HL-60 (cell line): ENCODE data around the gene COL4A2.

Source experiments
- DNase-seq, 2 experiments: peaks; one replicate each; pipeline ENCODE4 v3.0.0-alpha.2; 2010 to 2020; ENCODE audit warnings: low read depth in 1 of 2, low spot score in 1 of 2
- H3K27ac ChIP-seq: fragments of 250-450 bp; sonication (Bioruptor Pico); replicated peaks from 2 replicates; pipeline ENCODE4 v1.5.1; 2020; ENCODE audit warnings: mild to moderate bottlenecking, moderate library complexity
- H3K27me3 ChIP-seq: fragments of 250-450 bp; sonication (Bioruptor Pico); 2 replicates; pipeline ENCODE4 v1.5.1; 2021; ENCODE audit warnings: mild to moderate bottlenecking, moderate library complexity; ENCODE audit not compliant: insufficient read depth, poor library complexity, severe bottlenecking
- H3K4me3 ChIP-seq: replicated peaks from 2 replicates; pipeline ENCODE4 v1.5.1; 2011; ENCODE audit warnings: mild to moderate bottlenecking, control low read depth, low read length; ENCODE audit not compliant: insufficient read depth
- GABPA ChIP-seq: IDR thresholded peaks from 2 replicates; pipeline ENCODE4 v1.6.1; 2012; ENCODE audit warnings: low read depth
- POLR2AphosphoS5 ChIP-seq: IDR thresholded peaks from 2 replicates; pipeline ENCODE4 v1.6.1; 2012; ENCODE audit warnings: low read depth
- SPI1 ChIP-seq: IDR thresholded peaks from 2 replicates; pipeline ENCODE4 v1.6.1; 2012; ENCODE audit warnings: low read depth, mild to moderate bottlenecking, borderline replicate concordance
- TF ChIP-seq, protein P1 (sequence below): IDR thresholded peaks from one replicate; pipeline ENCODE4 v1.5.1; 2011; ENCODE audit warnings: low read length, control low read depth, inconsistent platforms; ENCODE audit not compliant: insufficient read depth
- TF ChIP-seq, protein P2 (sequence below): IDR thresholded peaks from 2 replicates; pipeline ENCODE4 v1.6.1; 2012; ENCODE audit warnings: low read depth; ENCODE audit not compliant: insufficient replicate concordance

Gene COL4A2

DNA sequence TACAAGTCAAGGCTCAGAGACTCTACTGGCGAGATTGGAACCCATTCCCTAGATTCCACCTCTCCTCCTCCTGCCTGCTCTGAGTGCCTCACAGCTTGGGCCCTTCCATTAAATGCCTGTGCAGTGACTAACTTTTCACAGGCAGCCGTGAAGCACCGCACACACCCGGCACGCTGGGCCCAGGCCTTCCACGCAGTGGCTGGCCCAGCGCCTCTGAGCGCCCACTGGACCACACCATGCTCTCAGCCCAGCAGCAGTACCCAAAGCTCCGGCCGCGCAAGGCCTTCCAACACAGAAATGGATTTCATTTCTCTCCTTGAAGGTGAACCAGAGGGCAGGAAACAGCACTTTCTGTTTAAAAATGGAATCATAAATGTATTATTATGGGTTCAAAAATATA lies 228.4 kb downstream of the COL4A2 start:
- H3K27me3 ChIP-seq: no peaks in the 10 kb centered on the region
- DNase-seq: no peak

DNA sequence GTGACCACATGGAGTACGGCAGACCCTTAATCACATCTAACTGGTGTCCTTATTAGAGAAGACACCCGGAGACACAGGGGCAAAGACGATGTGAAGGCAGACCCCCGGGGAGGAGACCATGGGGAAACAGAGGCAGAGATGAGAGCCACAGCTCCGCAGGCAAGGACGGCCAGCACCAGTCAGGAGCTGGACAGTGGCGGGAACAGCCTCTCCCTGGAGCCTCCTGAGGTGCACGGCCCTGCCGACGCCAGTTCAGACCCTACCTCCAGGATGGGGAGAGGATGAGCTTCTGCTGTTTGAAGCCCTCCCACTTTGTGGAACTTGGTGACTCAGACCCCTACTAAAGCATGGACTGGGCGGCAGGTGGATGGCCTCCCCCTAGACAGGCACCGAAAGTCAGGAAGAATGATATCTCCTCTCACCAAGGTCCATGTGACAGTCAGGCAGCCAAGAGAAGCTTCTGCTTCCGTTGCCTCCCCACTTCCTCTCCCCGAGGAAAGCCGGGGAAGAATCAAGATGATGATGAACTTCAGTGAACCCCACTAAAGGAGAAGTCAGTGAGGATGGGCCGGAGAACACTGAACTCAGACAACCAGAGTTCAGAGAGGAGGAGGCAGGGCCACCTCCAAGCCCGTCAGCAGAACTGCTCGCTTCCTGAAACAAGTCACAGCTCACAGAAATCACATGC lies 229.1 kb downstream of the COL4A2 start:
- H3K27ac ChIP-seq: peak overlapping the region; percentile 61
- H3K4me3 ChIP-seq: no peak overlapping the region
- no peaks in the 10 kb centered on the region for H3K27me3 ChIP-seq
- TF ChIP-seq, protein P1, sequence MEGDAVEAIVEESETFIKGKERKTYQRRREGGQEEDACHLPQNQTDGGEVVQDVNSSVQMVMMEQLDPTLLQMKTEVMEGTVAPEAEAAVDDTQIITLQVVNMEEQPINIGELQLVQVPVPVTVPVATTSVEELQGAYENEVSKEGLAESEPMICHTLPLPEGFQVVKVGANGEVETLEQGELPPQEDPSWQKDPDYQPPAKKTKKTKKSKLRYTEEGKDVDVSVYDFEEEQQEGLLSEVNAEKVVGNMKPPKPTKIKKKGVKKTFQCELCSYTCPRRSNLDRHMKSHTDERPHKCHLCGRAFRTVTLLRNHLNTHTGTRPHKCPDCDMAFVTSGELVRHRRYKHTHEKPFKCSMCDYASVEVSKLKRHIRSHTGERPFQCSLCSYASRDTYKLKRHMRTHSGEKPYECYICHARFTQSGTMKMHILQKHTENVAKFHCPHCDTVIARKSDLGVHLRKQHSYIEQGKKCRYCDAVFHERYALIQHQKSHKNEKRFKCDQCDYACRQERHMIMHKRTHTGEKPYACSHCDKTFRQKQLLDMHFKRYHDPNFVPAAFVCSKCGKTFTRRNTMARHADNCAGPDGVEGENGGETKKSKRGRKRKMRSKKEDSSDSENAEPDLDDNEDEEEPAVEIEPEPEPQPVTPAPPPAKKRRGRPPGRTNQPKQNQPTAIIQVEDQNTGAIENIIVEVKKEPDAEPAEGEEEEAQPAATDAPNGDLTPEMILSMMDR: no peak
- TF ChIP-seq GABPA (peak; percentile 64), SPI1 (peak; percentile 99), POLR2AphosphoS5 (peak; percentile 79)
- TF ChIP-seq, protein P2, sequence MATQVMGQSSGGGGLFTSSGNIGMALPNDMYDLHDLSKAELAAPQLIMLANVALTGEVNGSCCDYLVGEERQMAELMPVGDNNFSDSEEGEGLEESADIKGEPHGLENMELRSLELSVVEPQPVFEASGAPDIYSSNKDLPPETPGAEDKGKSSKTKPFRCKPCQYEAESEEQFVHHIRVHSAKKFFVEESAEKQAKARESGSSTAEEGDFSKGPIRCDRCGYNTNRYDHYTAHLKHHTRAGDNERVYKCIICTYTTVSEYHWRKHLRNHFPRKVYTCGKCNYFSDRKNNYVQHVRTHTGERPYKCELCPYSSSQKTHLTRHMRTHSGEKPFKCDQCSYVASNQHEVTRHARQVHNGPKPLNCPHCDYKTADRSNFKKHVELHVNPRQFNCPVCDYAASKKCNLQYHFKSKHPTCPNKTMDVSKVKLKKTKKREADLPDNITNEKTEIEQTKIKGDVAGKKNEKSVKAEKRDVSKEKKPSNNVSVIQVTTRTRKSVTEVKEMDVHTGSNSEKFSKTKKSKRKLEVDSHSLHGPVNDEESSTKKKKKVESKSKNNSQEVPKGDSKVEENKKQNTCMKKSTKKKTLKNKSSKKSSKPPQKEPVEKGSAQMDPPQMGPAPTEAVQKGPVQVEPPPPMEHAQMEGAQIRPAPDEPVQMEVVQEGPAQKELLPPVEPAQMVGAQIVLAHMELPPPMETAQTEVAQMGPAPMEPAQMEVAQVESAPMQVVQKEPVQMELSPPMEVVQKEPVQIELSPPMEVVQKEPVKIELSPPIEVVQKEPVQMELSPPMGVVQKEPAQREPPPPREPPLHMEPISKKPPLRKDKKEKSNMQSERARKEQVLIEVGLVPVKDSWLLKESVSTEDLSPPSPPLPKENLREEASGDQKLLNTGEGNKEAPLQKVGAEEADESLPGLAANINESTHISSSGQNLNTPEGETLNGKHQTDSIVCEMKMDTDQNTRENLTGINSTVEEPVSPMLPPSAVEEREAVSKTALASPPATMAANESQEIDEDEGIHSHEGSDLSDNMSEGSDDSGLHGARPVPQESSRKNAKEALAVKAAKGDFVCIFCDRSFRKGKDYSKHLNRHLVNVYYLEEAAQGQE: no peak
- peak; percentile 74 to 98 for DNase-seq

More for the DNA sequence above, 228.4 kb downstream of the COL4A2 start:
- no peak overlapping the region for H3K4me3 ChIP-seq
- no peak overlapping the region; the same call in 1 of the 2 replicates for H3K27ac ChIP-seq
- TF ChIP-seq, protein P2: no peak
- TF ChIP-seq, protein P1: no peak
- TF ChIP-seq SPI1 (no peak), GABPA (no peak)

DNA sequence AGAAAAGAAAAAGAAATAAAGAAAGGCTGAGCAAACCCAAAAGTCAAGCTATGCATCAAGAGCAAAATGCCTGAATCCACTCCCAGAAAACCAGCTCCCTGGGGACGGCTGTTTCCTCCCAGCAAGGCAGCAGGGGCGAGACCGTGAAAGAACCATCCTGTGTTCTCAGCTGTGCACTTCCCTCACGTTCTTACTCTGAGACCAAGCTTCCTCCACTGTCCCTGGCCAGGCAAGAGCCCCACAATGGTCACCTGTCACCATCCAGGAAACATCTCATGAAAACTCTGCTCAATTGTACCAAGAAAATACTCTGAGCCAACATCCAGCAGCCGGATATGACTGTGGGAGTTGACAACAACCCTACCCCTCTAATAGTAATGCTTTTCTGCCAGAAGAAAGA lies 231.5 kb downstream of the COL4A2 start:
- H3K4me3 ChIP-seq: no peak overlapping the region
- DNase-seq: peak in 1 of 2 experiments; percentile 35
- TF ChIP-seq, protein P2: no peak
- TF ChIP-seq, protein P1: no peak
- no peak for TF ChIP-seq SPI1
- no peak for TF ChIP-seq POLR2AphosphoS5
- no peak for TF ChIP-seq GABPA
- H3K27ac ChIP-seq: no peak overlapping the region
- H3K27me3 ChIP-seq: no peaks in the 10 kb centered on the region
